ENCODE data around the gene SIGMAR1.

DNA sequence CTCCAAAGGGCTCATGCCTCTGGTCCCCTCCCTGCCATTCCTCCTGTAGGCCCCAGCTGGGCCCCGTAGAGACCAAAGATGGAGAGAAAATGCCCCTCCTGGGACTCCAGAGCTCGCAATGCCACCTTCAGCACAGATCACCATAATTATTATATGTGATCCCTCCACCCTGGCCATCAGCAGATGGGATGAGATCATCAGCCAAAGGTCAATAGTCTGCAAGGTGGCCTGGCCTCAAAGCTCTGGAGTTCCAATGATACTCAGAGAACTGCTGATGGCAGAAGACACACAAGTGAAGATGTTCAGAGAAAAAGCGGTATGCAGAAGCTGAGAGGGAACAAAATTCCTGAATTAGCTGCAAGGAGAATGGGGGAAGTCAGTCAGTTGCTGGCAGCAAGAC lies 30.7 kb downstream of the SIGMAR1 start:
- no peak for TF ChIP-seq POLR2A (IDR thresholded peaks at IDR 0.05)
- TF ChIP-seq, protein P1, sequence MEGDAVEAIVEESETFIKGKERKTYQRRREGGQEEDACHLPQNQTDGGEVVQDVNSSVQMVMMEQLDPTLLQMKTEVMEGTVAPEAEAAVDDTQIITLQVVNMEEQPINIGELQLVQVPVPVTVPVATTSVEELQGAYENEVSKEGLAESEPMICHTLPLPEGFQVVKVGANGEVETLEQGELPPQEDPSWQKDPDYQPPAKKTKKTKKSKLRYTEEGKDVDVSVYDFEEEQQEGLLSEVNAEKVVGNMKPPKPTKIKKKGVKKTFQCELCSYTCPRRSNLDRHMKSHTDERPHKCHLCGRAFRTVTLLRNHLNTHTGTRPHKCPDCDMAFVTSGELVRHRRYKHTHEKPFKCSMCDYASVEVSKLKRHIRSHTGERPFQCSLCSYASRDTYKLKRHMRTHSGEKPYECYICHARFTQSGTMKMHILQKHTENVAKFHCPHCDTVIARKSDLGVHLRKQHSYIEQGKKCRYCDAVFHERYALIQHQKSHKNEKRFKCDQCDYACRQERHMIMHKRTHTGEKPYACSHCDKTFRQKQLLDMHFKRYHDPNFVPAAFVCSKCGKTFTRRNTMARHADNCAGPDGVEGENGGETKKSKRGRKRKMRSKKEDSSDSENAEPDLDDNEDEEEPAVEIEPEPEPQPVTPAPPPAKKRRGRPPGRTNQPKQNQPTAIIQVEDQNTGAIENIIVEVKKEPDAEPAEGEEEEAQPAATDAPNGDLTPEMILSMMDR (IDR thresholded peaks at IDR 0.05), result no peak
